ENCODE measurements around the gene MIEF2.

MIEF2 gene

GRCh38 chr17:18235743-18236256 lies 24.7 kb upstream of the MIEF2 start:
- DNase-seq (ENCODE audit: low read depth in 2 of 2), result peak; percentile 42 to 59

GRCh38 chr17:18236494-18236893 lies 24.0 kb upstream of the MIEF2 start:
- DNase-seq (ENCODE audit: low read depth in 2 of 2), result no peak

- no peak for DNase-seq (ENCODE audit: low read depth in 2 of 2)
These were observed 23.0 kb upstream of the MIEF2 start for GRCh38 chr17:18237461-18237860.

- no peak for DNase-seq (ENCODE audit: low read depth in 2 of 2)
These were observed 22.2 kb upstream of the MIEF2 start for GRCh38 chr17:18238299-18238698.

GRCh38 chr17:18240449-18240848 lies 20.0 kb upstream of the MIEF2 start:
- no peak for DNase-seq (ENCODE audit: low read depth in 2 of 2)

GRCh38 chr17:18241229-18241871 lies 19.1 kb upstream of the MIEF2 start:
- DNase-seq (ENCODE audit: low read depth in 2 of 2), result no peak

- no peak for DNase-seq (ENCODE audit: low read depth in 2 of 2)
These were observed 15.3 kb upstream of the MIEF2 start for GRCh38 chr17:18245038-18245776.

- no peak for DNase-seq (ENCODE audit: low read depth in 2 of 2)
These were observed 14.2 kb upstream of the MIEF2 start for GRCh38 chr17:18246109-18246725.

- DNase-seq (ENCODE audit: low read depth in 2 of 2), result peak; percentile 55 to 60
These were observed 13.4 kb upstream of the MIEF2 start for GRCh38 chr17:18246880-18247612.

- DNase-seq (ENCODE audit: low read depth in 2 of 2), result no peak
These were observed 12.9 kb upstream of the MIEF2 start for GRCh38 chr17:18247613-18248001.

- peak in 1 of 2 donors; percentile 36 for DNase-seq (ENCODE audit: low read depth in 2 of 2)
These were observed 12.1 kb upstream of the MIEF2 start for GRCh38 chr17:18248300-18248731.

GRCh38 chr17:18248811-18249210 lies 11.7 kb upstream of the MIEF2 start:
- DNase-seq (ENCODE audit: low read depth in 2 of 2), result no peak

- DNase-seq (ENCODE audit: low read depth in 2 of 2), result no peak
These were observed 10.2 kb upstream of the MIEF2 start for GRCh38 chr17:18250259-18250658.

GRCh38 chr17:18250708-18251107 lies 9.8 kb upstream of the MIEF2 start:
- no peak for DNase-seq (ENCODE audit: low read depth in 2 of 2)

GRCh38 chr17:18251204-18251603 lies 9.3 kb upstream of the MIEF2 start:
- no peak for DNase-seq (ENCODE audit: low read depth in 2 of 2)

- DNase-seq (ENCODE audit: low read depth in 2 of 2), result no peak
These were observed 8.3 kb upstream of the MIEF2 start for GRCh38 chr17:18252160-18252559.

GRCh38 chr17:18253187-18253884 lies 7.1 kb upstream of the MIEF2 start:
- DNase-seq (ENCODE audit: low read depth in 2 of 2), result no peak

GRCh38 chr17:18253947-18254821 lies 6.3 kb upstream of the MIEF2 start:
- DNase-seq (ENCODE audit: low read depth in 2 of 2), result no peak

GRCh38 chr17:18254888-18255649 lies 5.4 kb upstream of the MIEF2 start:
- DNase-seq (ENCODE audit: low read depth in 2 of 2), result no peak

- DNase-seq (ENCODE audit: low read depth in 2 of 2), result no peak
These were observed 4.1 kb upstream of the MIEF2 start for GRCh38 chr17:18256351-18256750.

Data from stimulated activated CD8-positive, alpha-beta memory T cell treated with anti-CD3 and anti-CD28 coated beads, Interleukin-2, amount 100 ng/mL, for 48 hours (primary cell).